ENCODE data around the gene FAM98B. TPM values are rescaled to one million over a fixed set of nuclear protein-coding genes. Genes with fewer than 3 reads are reported as not detected.

The FAM98B gene
- total and polyA plus RNA-seq, 2 of the 8 experiments (the other 6 are each of a cell fraction or from before 2014, with no cell fraction given) = 5.9 to 48.4 TPM

GRCh38 chr15:38406436-38406835, 47.5 kb upstream of the FAM98B start (continued):
- no peak for TF ChIP-seq CHD7 (IDR thresholded peaks at IDR 0.05; ENCODE audit: insufficient replicate concordance, low read length)
- TF ChIP-seq CHD1 (IDR thresholded peaks at IDR 0.05; ENCODE audit: low read depth, low read length) = no peak
- no peak for TF ChIP-seq RBBP5 (IDR thresholded peaks at IDR 0.05; ENCODE audit: borderline replicate concordance, low read depth, low read length)
- TF ChIP-seq NRF1 (IDR thresholded peaks at IDR 0.05; ENCODE audit: low read depth, low read length) = no peak
- no peak for TF ChIP-seq PHF8 (conservative IDR thresholded peaks at IDR 0.05; ENCODE audit: low read depth, low read length)
- no peak for TF ChIP-seq TAF1 (IDR thresholded peaks at IDR 0.05; ENCODE audit: low read depth, low read length)
- TF ChIP-seq HDAC2 (IDR thresholded peaks at IDR 0.05; ENCODE audit: borderline replicate concordance in 1 of 2, low read depth in 2 of 2, low read length in 2 of 2) = no peak
- TF ChIP-seq EZH2 (IDR thresholded peaks at IDR 0.05; ENCODE audit: low read depth, low read length, severe bottlenecking) = no peak
- TF ChIP-seq CTBP2 (IDR thresholded peaks at IDR 0.05; ENCODE audit: borderline replicate concordance, insufficient read depth, insufficient read length, low read length) = no peak
